Tibial artery (tissue), 4 donors: ENCODE data around the gene FRMPD1.

Experiments used
- DNase-seq, 2 donors: peaks; one replicate each; pipeline ENCODE4 v3.0.0-alpha.2; 2019
- H3K27ac ChIP-seq, 2 donors: fragments of 200-600 bp; sonication (generic) in 1 of 2; 1 replicate in 1 of 2; 2 replicates in 1 of 2; pipeline ENCODE4 v1.5.1; 2018 to 2019; ENCODE audit warnings: mild to moderate bottlenecking in 1 of 2
- H3K27me3 ChIP-seq, 2 donors: fragments of 200-600 bp; sonication (generic) in 1 of 2; one replicate each; pipeline versions ENCODE4 v1.5.1 to v1.6.0; 2016 to 2019
- H3K36me3 ChIP-seq, 3 donors: fragments of 200-600 bp; sonication (generic) in 2 of 3; one replicate each; pipeline ENCODE4 v1.5.1; 2016 to 2019; ENCODE audit warnings: mild to moderate bottlenecking in 2 of 3
- H3K4me1 ChIP-seq, 4 donors: fragments of 200-600 bp; sonication (generic) in 2 of 4; 1 replicate in 3 of 4; 2 replicates in 1 of 4; pipeline ENCODE4 v1.5.1; 2016 to 2019
- H3K4me3 ChIP-seq, 2 donors: fragments of 200-600 bp; sonication (generic) in 1 of 2; 1 replicate in 1 of 2; 2 replicates in 1 of 2; pipeline ENCODE4 v1.5.1; 2018 to 2019; ENCODE audit warnings: mild to moderate bottlenecking in 2 of 2
- H3K9me3 ChIP-seq, 3 donors: fragments of 200-600 bp; sonication (generic) in 1 of 3; one replicate each; pipeline ENCODE4 v1.5.1; 2016 to 2019
- intact Hi-C: fragments of 100-400 bp; cut with DNase I; formaldehyde crosslinking; loops from one replicate; pipeline ENCODE4 v1.15.0; 2023; ENCODE audit warnings: low total_unique reads
- TF ChIP-seq, protein P1 (sequence below), 2 experiments: fragments of 200-600 bp in 1 of 2; fragments of 450-650 bp in 1 of 2; IDR thresholded peaks; one replicate each; pipeline ENCODE4 v1.5.1; 2017 to 2019; ENCODE audit warnings: antibody characterized with exemption in 2 of 2, mild to moderate bottlenecking in 1 of 2, moderate library complexity in 1 of 2

The FRMPD1 gene

DNA sequence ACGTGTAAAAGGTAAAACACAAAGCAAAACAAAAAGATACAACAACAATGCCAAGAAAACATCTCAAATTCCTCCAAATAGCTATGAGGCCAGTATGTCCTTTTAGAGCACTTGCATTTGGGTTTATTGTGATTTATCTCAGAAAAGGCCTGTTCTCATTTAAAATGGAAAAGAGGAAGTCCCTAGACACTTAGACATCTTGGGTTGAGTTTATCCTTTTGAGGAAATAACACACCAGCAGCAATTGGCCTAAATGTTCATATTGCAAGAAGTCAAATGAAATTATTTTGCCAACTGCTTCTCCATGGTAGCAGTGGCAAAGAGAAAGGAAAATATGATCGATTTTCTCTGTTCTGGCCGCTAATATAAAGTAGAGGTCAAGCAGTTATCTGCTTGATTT lies 59.3 kb downstream of the FRMPD1 start:
- H3K27me3 ChIP-seq: peaks cover 0 to 7% of the 10 kb centered on the region in 2 donors
- no peak for DNase-seq
- no peak overlapping the region for H3K4me3 ChIP-seq
- intact Hi-C loops: no loop called here
- no peaks in the 10 kb centered on the region for H3K9me3 ChIP-seq
- H3K4me1 ChIP-seq: no peaks in the 10 kb centered on the region
- H3K36me3 ChIP-seq: no peaks in the 10 kb centered on the region
- TF ChIP-seq, protein P1, sequence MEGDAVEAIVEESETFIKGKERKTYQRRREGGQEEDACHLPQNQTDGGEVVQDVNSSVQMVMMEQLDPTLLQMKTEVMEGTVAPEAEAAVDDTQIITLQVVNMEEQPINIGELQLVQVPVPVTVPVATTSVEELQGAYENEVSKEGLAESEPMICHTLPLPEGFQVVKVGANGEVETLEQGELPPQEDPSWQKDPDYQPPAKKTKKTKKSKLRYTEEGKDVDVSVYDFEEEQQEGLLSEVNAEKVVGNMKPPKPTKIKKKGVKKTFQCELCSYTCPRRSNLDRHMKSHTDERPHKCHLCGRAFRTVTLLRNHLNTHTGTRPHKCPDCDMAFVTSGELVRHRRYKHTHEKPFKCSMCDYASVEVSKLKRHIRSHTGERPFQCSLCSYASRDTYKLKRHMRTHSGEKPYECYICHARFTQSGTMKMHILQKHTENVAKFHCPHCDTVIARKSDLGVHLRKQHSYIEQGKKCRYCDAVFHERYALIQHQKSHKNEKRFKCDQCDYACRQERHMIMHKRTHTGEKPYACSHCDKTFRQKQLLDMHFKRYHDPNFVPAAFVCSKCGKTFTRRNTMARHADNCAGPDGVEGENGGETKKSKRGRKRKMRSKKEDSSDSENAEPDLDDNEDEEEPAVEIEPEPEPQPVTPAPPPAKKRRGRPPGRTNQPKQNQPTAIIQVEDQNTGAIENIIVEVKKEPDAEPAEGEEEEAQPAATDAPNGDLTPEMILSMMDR (IDR thresholded peaks at IDR 0.05): no peak
- H3K27ac ChIP-seq: no peak overlapping the region

DNA sequence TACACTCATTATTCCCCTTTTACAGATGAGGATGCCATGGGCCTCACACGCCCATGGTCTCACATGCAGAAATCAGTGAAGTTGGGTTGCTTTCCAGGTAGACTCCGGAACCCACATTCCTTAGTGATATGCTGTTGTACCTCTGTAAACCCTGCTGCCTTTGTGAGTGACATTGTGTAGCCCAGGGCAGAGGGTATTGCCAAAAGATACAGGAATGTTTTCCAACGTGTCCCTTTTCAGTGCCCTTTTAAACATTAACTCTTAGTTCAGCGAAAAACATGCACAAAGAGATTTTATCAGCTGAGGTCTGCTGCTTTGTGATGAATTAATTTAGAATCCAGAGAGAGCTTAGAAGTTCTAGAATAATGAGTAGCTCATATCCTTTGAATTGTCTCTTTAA lies 64.5 kb downstream of the FRMPD1 start:
- TF ChIP-seq, protein P1 (IDR thresholded peaks at IDR 0.05): no peak
- Histone ChIP-seq H3K4me3 (no peak overlapping the region), H3K27ac (no peak overlapping the region), H3K27me3 (peaks cover 0 to 3% of the 10 kb centered on the region in 2 donors), H3K36me3 (no peaks in the 10 kb centered on the region), H3K4me1 (no peaks in the 10 kb centered on the region), H3K9me3 (no peaks in the 10 kb centered on the region)
- DNase-seq: no peak
- intact Hi-C loops: no loop called here

DNA sequence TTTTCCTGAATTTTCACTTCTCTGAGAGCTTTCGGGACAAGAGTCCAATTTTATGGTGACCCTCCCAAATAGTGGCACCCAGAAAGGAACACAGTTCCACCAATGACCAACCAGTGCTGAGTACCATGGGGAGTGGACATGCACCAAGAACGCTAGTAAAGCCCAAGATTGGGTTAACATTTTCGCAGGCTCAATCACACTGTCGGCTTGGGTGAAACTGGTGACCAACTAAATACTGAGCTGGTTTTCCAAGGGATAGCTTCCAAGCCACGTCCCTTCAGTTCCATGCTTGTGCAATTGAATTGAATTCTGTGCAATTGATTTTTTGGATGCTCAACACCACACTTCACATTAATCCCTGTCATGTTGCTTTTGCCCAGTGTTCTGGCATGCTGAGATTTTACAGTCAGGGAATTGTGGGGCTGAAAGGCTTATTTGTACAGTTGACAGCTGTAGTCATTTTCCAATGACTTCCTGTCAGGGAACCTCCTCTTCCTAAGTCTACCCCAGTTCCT lies 65.3 kb downstream of the FRMPD1 start:
- Histone ChIP-seq H3K27me3 (peaks cover 0 to 3% of the 10 kb centered on the region in 2 donors), H3K27ac (no peak overlapping the region), H3K4me3 (no peak overlapping the region), H3K9me3 (no peaks in the 10 kb centered on the region), H3K4me1 (no peaks in the 10 kb centered on the region), H3K36me3 (no peaks in the 10 kb centered on the region)
- TF ChIP-seq, protein P1 (IDR thresholded peaks at IDR 0.05): no peak
- DNase-seq: no peak
- intact Hi-C loops: no loop called here

DNA sequence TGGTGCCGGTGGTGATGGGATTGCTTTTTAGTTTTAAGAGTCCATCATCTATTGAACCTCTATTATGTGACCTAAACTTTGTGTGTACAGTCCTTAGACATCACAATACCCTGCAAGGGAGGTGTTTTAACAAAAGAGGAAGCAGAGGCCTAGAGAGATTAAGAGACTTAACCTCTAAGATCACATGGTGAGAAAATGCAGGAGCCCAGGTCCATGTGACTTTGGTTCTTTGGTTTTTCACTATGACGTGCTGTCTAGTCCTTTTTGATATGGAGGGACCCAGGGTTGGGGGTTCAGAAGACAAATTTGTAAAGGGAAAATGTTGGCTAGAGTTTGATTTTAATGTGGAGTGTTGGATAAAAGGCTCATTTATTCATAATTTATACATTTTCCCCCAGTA lies 68.8 kb downstream of the FRMPD1 start:
- Histone ChIP-seq H3K27me3 (peaks cover 0 to 3% of the 10 kb centered on the region in 2 donors), H3K4me3 (no peak overlapping the region), H3K27ac (no peak overlapping the region), H3K4me1 (no peaks in the 10 kb centered on the region), H3K36me3 (no peaks in the 10 kb centered on the region), H3K9me3 (no peaks in the 10 kb centered on the region)
- intact Hi-C loops: no loop called here
- TF ChIP-seq, protein P1 (IDR thresholded peaks at IDR 0.05): no peak
- no peak for DNase-seq

DNA sequence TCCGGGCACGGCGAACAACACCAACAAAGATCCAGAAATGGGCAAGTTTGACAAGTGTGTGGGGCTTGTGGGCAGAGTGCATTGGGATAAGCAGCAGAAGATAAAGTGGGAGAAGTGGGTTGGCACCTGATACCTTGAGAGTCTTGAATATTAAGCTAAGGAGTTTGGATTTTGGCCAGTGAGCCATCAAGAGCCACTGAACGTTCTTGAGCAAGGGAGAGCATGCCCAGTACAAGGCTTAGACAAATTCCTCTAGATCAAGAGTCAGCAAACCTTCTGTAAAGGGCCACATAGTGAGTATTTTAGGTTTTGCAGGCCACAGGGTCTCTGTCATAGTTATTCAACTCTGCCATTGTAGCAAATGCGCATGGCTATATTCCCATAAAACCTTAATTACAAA lies 76.3 kb downstream of the FRMPD1 start:
- Histone ChIP-seq H3K27me3 (peaks cover 0 to 12% of the 10 kb centered on the region in 2 donors), H3K4me1 (no peaks in the 10 kb centered on the region), H3K4me3 (no peak overlapping the region), H3K27ac (no peak overlapping the region), H3K9me3 (no peaks in the 10 kb centered on the region), H3K36me3 (no peaks in the 10 kb centered on the region)
- TF ChIP-seq, protein P1 (IDR thresholded peaks at IDR 0.05): no peak
- no peak for DNase-seq
- intact Hi-C loops: no loop called here

DNA sequence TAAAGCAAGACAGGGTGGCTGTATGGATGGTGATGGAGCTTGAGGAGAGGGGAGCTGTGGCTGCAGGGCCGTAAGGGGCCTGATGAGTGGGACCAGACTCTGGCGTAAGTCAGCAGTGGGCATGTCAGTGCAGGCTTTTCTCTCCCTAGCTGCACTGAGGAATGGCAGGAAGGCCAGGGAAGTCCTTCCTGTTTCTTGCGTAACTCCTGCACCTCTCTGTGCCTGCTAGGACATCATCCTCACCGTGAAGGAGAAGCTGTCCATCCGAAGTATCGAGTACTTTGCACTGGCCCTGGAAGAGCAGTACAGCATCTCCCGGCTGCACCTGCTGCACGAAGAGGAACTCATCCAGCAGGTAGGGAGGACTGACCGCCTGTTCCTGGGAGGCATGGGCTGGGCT lies 78.7 kb downstream of the FRMPD1 start:
- Histone ChIP-seq H3K27me3 (peaks cover 0 to 16% of the 10 kb centered on the region in 2 donors), H3K36me3 (no peaks in the 10 kb centered on the region), H3K4me1 (no peaks in the 10 kb centered on the region), H3K27ac (no peak overlapping the region), H3K9me3 (no peaks in the 10 kb centered on the region), H3K4me3 (no peak overlapping the region)
- DNase-seq: no peak
- TF ChIP-seq, protein P1 (IDR thresholded peaks at IDR 0.05): no peak
- intact Hi-C loops: no loop called here
